Neuronal stem cell (in vitro differentiated cells): ENCODE data around the gene DRP2. TPM values are rescaled to one million over a fixed set of nuclear protein-coding genes. Genes with fewer than 3 reads are reported as not detected.
A peak's percentile ranks its signal among the peaks of the same experiment; 100 is the strongest.
"Not testable (repeated sequence)": the region's sequence is repeated elsewhere in the genome, so short reads cannot be mapped to it uniquely, and the experiment has no call there.

Source experiments
- DNase-seq: peaks from one replicate; pipeline ENCODE4 v3.0.0-alpha.2; 2013; ENCODE audit warnings: low spot score
- H2AFZ ChIP-seq: one replicate; pipeline ENCODE4 v1.6.1; 2013; ENCODE audit warnings: mild to moderate bottlenecking, low read length, inconsistent platforms
- H2AK5ac ChIP-seq: 2 replicates; pipeline ENCODE4 v1.6.1; 2013; ENCODE audit warnings: low read depth, mild to moderate bottlenecking, inconsistent platforms, low read length, moderate library complexity, mixed read lengths
- H2BK120ac ChIP-seq: 2 replicates; pipeline ENCODE4 v1.6.1; 2013; ENCODE audit warnings: low read depth, mild to moderate bottlenecking, inconsistent platforms, low read length, moderate library complexity, mixed read lengths
- H2BK12ac ChIP-seq: one replicate; pipeline ENCODE4 v1.6.1; 2013; ENCODE audit warnings: low read length, inconsistent platforms
- H2BK15ac ChIP-seq: 2 replicates; pipeline ENCODE4 v1.6.1; 2013; ENCODE audit warnings: mild to moderate bottlenecking, low read length, inconsistent platforms, mixed read lengths
- H2BK5ac ChIP-seq: one replicate; pipeline ENCODE4 v1.6.1; 2013; ENCODE audit warnings: inconsistent platforms, mild to moderate bottlenecking, low read length, moderate library complexity
- H3K14ac ChIP-seq: one replicate; pipeline ENCODE4 v1.6.1; 2013; ENCODE audit warnings: low read length, inconsistent platforms
- H3K18ac ChIP-seq: 2 replicates; pipeline ENCODE4 v1.6.1; 2013; ENCODE audit warnings: low read length, inconsistent platforms
- H3K23ac ChIP-seq: 2 replicates; pipeline ENCODE4 v1.6.1; 2013; ENCODE audit warnings: low read depth, mild to moderate bottlenecking, mixed read lengths, low read length, inconsistent platforms; ENCODE audit not compliant: poor library complexity
- H3K27ac ChIP-seq: replicated peaks from 3 replicates; pipeline ENCODE4 v1.5.1; 2013; ENCODE audit warnings: low read length, inconsistent platforms
- H3K27me3 ChIP-seq, 3 experiments: 2 replicates each; pipeline ENCODE4 v1.6.1; 2013; ENCODE audit warnings: low read length in 3 of 3, mild to moderate bottlenecking in 2 of 3, inconsistent platforms in 1 of 3, low read depth in 1 of 3, mixed read lengths in 1 of 3, moderate library complexity in 1 of 3; ENCODE audit not compliant: control insufficient read depth in 3 of 3, insufficient read depth in 3 of 3
- H3K36me3 ChIP-seq, 2 donors: replicated peaks in 1 of 2; 2 replicates each; pipeline ENCODE4 v1.6.1; 2013; ENCODE audit warnings: low read length in 2 of 2; ENCODE audit not compliant: control insufficient read depth in 2 of 2, insufficient read depth in 2 of 2
- H3K4ac ChIP-seq: 2 replicates; pipeline ENCODE4 v1.6.1; 2013; ENCODE audit warnings: inconsistent platforms, mild to moderate bottlenecking, low read length, moderate library complexity
- H3K4me1 ChIP-seq, 2 donors: 1 replicate in 1 of 2; 2 replicates in 1 of 2; pipeline ENCODE4 v1.6.1; 2013; ENCODE audit warnings: low read length in 2 of 2, low read depth in 1 of 2; ENCODE audit not compliant: control insufficient read depth in 2 of 2, insufficient read depth in 1 of 2
- H3K4me2 ChIP-seq: one replicate; pipeline ENCODE4 v1.6.1; 2013; ENCODE audit warnings: mild to moderate bottlenecking, low read length, inconsistent platforms; ENCODE audit not compliant: insufficient read depth, poor library complexity, severe bottlenecking
- H3K4me3 ChIP-seq, 2 donors: 2 replicates each; pipeline ENCODE4 v1.5.1; 2013; ENCODE audit warnings: low read length in 2 of 2, mild to moderate bottlenecking in 2 of 2, inconsistent platforms in 1 of 2, moderate library complexity in 1 of 2
- H3K79me1 ChIP-seq: one replicate; pipeline ENCODE4 v1.6.1; 2013; ENCODE audit warnings: low read depth, mild to moderate bottlenecking, inconsistent platforms, low read length, moderate library complexity
- H3K9ac ChIP-seq: one replicate; pipeline ENCODE4 v1.6.1; 2013; ENCODE audit warnings: mild to moderate bottlenecking, low read depth, low read length, inconsistent platforms; ENCODE audit not compliant: poor library complexity
- H3K9me3 ChIP-seq, 2 donors: replicated peaks in 1 of 2; 2 replicates each; pipeline versions ENCODE3 to v1.6.1; 2013; ENCODE audit warnings: low read length in 2 of 2, mild to moderate bottlenecking in 2 of 2, inconsistent platforms in 1 of 2, low read depth in 1 of 2, mixed read lengths in 1 of 2, moderate library complexity in 1 of 2; ENCODE audit not compliant: control insufficient read depth in 2 of 2, insufficient read depth in 1 of 2
- H4K8ac ChIP-seq: one replicate; pipeline ENCODE4 v1.6.1; 2013; ENCODE audit warnings: low read depth, mild to moderate bottlenecking, inconsistent platforms, low read length, moderate library complexity
- H4K91ac ChIP-seq: one replicate; pipeline ENCODE4 v1.6.1; 2013; ENCODE audit warnings: low read length, low read depth, mild to moderate bottlenecking, inconsistent platforms; ENCODE audit not compliant: poor library complexity
- WGBS, 2 donors: extraction: QIAGEN DNeasy Blood & Tissue Kit; methylation state at CpG; one replicate each; pipeline ENCODE4 v1.1.7; 2013; ENCODE audit warnings: missing lambda C conversion rate in 2 of 2, mixed read lengths in 1 of 2; ENCODE audit not compliant: insufficient read length in 2 of 2, insufficient replicate concordance in 1 of 2; ENCODE audit errors: extremely low coverage in 2 of 2; 5-methylcytosine and 5-hydroxymethylcytosine counted together
- polyA plus RNA-seq, 2 experiments: library from polyadenylated mRNA; stranded (reverse); fragments of 200-250 nt; gene quantifications; one replicate each; pipeline ENCODE4 v1.2.3, GENCODE V29; 2013

DRP2 gene
- polyA plus RNA-seq (2013, experiment 1 of 2) = 1.2 TPM
- polyA plus RNA-seq (2013, experiment 2 of 2) = 1.4 TPM

DNA sequence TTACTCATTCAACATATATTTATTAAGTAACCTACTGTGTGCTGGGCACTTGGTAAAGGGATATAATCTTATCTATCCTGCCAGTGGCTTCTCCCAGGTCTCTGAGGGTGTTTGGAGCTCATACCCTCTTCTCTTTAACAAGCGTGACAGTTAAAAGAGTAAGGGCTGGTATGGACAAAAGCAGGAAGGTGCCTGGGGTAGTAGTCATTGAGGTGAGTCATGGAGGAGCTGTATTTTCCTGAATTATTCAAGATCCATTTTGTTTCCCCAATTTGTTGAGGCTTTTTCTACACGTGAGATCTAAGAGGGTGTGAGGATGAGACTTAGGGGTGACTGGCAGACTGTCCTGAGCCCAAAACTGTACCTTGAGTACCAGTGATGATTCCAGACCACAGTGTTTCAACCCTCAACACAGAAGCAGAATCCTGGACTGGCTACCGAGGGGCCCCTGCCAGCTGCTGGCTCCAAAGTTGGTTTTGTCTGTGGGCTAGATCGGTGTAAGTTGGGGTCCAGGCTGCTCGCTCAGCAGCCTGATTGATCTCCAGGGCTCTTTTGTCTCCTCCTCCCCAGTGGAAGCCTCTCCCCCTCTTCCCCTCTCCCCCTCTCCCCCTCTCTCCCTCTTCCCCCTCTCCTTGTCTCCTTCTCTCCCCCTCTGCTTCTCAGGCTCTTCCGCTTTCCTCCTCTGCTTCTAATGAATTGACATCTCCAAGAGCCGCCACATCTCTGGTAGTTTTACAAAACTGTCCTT, at the start of gene DRP2:
DRP2 (plus strand) TSS at position 671 of the 748 bp plus-strand sequence. CDS start 11,862 bp downstream, outside the sequence.
- no peak within 1 kb of the TSS for H3K14ac ChIP-seq
- H2BK120ac ChIP-seq = no peak within 1 kb of the TSS
- H3K36me3 ChIP-seq = no peaks in the 10 kb centered on the region
- H2AFZ ChIP-seq = peak within 1 kb of the TSS; percentile 82
- no peak within 1 kb of the TSS for H3K9ac ChIP-seq
- H4K91ac ChIP-seq = no peak within 1 kb of the TSS
- H3K4me2 ChIP-seq = peak within 1 kb of the TSS; percentile 45
- peaks cover 0 to 5% (median 0%) of the 10 kb centered on the region in 3 experiments for H3K27me3 ChIP-seq
- no peaks in the 10 kb centered on the region for H3K9me3 ChIP-seq
- no peak within 1 kb of the TSS for H2BK15ac ChIP-seq
- H3K4me3 ChIP-seq = peak within 1 kb of the TSS in 1 of 2 donors; percentile 44
- H4K8ac ChIP-seq = no peak within 1 kb of the TSS
- no peak for DNase-seq
- H3K18ac ChIP-seq = peak within 1 kb of the TSS; percentile 64
- no CpG with 5 or more reads among the region's 7 CpGs for WGBS, 2 donors
- no peak within 1 kb of the TSS for H2AK5ac ChIP-seq
- H3K79me1 ChIP-seq = no peaks in the 10 kb centered on the region
- no peak within 1 kb of the TSS for H3K4ac ChIP-seq
- no peak within 1 kb of the TSS for H3K27ac ChIP-seq
- no peak within 1 kb of the TSS for H2BK5ac ChIP-seq
- no peak within 1 kb of the TSS for H2BK12ac ChIP-seq
- peaks cover 0 to 2% of the 10 kb centered on the region in 2 donors for H3K4me1 ChIP-seq
- no peak within 1 kb of the TSS for H3K23ac ChIP-seq

DNA sequence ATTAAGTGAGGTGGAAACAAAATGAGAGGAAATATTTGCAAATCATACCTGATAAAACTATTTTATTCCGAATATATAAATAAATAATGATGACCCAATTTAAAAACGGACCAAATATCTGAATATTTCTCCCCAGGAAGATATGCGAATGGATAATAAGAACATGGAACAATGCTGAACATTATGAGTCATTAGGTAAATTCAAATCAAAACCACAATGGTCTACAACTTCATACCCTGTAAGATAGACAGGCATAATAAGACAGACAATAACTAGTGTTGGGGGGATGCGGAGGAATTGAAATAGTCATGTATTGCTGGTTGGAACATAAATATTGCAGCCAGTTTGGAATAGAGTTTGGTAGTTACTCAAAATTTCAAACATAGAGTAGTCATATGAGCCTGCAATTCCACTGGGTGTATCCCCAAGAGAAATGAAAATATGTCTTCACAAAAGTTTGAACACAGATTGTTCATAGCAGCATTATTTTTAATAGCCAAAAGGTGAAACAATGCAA, 47.6 kb upstream of the DRP2 start:
- H3K79me1 ChIP-seq = no peaks in the 10 kb centered on the region
- H3K27ac ChIP-seq = no peak overlapping the region
- no peak overlapping the region for H3K23ac ChIP-seq
- WGBS, 2 donors = no CpG with 5 or more reads among the region's 4 CpGs
- peaks cover 0 to 2% of the 10 kb centered on the region in 2 donors for H3K36me3 ChIP-seq
- no peak overlapping the region for H4K8ac ChIP-seq
- no peak overlapping the region for H4K91ac ChIP-seq
- no peak overlapping the region for H3K4me3 ChIP-seq
- H2BK12ac ChIP-seq = no peak overlapping the region
- no peak overlapping the region for H3K4ac ChIP-seq
- no peak overlapping the region for H2AFZ ChIP-seq
- no peak overlapping the region for H3K9ac ChIP-seq
- no peak for DNase-seq
- H3K18ac ChIP-seq = no peak overlapping the region
- no peak overlapping the region for H3K14ac ChIP-seq
- H3K9me3 ChIP-seq = no peaks in the 10 kb centered on the region
- no peak overlapping the region for H2BK5ac ChIP-seq
- H2BK15ac ChIP-seq = no peak overlapping the region
- no peak overlapping the region for H3K4me2 ChIP-seq
- H3K27me3 ChIP-seq = no peaks in the 10 kb centered on the region
- H2AK5ac ChIP-seq = no peak overlapping the region
- no peak overlapping the region for H2BK120ac ChIP-seq
- H3K4me1 ChIP-seq = no peaks in the 10 kb centered on the region

- Histone ChIP-seq H4K91ac (no peak overlapping the region), H3K79me1 (no peaks in the 10 kb centered on the region), H3K27ac (no peak overlapping the region)
Observed at GRCh38 chrX:101176439-101176838, 43.1 kb upstream of the DRP2 start.

GRCh38 chrX:101184876-101185275, 34.7 kb upstream of the DRP2 start:
- H3K36me3 ChIP-seq, H3K23ac ChIP-seq, H2BK120ac ChIP-seq, H3K9me3 ChIP-seq, H3K27me3 ChIP-seq, H3K4ac ChIP-seq, H3K4me1 ChIP-seq, H4K91ac ChIP-seq, H2BK15ac ChIP-seq, H4K8ac ChIP-seq, H3K4me2 ChIP-seq, H2AK5ac ChIP-seq, H3K79me1 ChIP-seq, H3K9ac ChIP-seq, H2AFZ ChIP-seq, H3K18ac ChIP-seq, DNase-seq, H3K27ac ChIP-seq, H2BK12ac ChIP-seq, H3K4me3 ChIP-seq, H3K14ac ChIP-seq, H2BK5ac ChIP-seq: not testable (repeated sequence)
- WGBS, 2 donors = no CpG with 5 or more reads among the region's 2 CpGs

More at GRCh38 chrX:101176439-101176838, 43.1 kb upstream of the DRP2 start:
- Histone ChIP-seq H3K4me3 (no peak overlapping the region), H2BK5ac (no peak overlapping the region), H3K4me2 (no peak overlapping the region), H3K27me3 (no peaks in the 10 kb centered on the region), H2BK15ac (no peak overlapping the region), H2AFZ (no peak overlapping the region), H3K4me1 (no peaks in the 10 kb centered on the region), H3K9ac (no peak overlapping the region), H3K36me3 (no peaks in the 10 kb centered on the region), H2BK120ac (no peak overlapping the region), H3K9me3 (no peaks in the 10 kb centered on the region), H2BK12ac (no peak overlapping the region), H3K18ac (no peak overlapping the region), H4K8ac (no peak overlapping the region), H2AK5ac (no peak overlapping the region), H3K23ac (no peak overlapping the region), H3K14ac (no peak overlapping the region), H3K4ac (no peak overlapping the region)
- no CpG with 5 or more reads among the region's 3 CpGs for WGBS, 2 donors
- DNase-seq = no peak
